ENCODE results near the gene CUX1.

GRCh38 chr7:101832205-101832631, 14.8 kb downstream of the CUX1 start:
- TF ChIP-seq CTCF (IDR thresholded peaks at IDR 0.05; ENCODE audit: insufficient read depth, low read depth, low read length) = no peak
- TF ChIP-seq EZH2 (IDR thresholded peaks at IDR 0.05; ENCODE audit: insufficient read depth, low read length) = no peak

All from astrocyte (in vitro differentiated cells and primary cell).